Transverse colon (tissue), 4 donors: ENCODE data around the gene INSM1. TPM values are rescaled to one million over a fixed set of nuclear protein-coding genes. Genes with fewer than 3 reads are reported as not detected.

Source experiments
- DNase-seq: peaks from one replicate; pipeline ENCODE4 v3.0.0-alpha.2; 2019
- H3K27ac ChIP-seq, 4 donors: fragments of 200-600 bp; sonication (generic); 2 replicates each; pipeline ENCODE4 v1.5.1; 2016 to 2018; ENCODE audit warnings: inconsistent platforms in 4 of 4
- H3K27me3 ChIP-seq: fragments of 200-600 bp; sonication (generic); 2 replicates; pipeline ENCODE4 v1.5.1; 2017; ENCODE audit warnings: inconsistent platforms
- H3K36me3 ChIP-seq, 4 donors: fragments of 200-600 bp; sonication (generic); 2 replicates each; pipeline ENCODE4 v1.5.1; 2017 to 2019; ENCODE audit warnings: inconsistent platforms in 4 of 4
- H3K4me1 ChIP-seq, 4 donors: fragments of 200-600 bp; sonication (generic); 2 replicates each; pipeline ENCODE4 v1.5.1; 2017 to 2020; ENCODE audit warnings: inconsistent platforms in 4 of 4
- H3K4me3 ChIP-seq, 4 donors: fragments of 200-600 bp; sonication (generic); 1 replicate in 1 of 4; 2 replicates in 3 of 4; pipeline versions ENCODE4 v1.5.1 to v1.6.1; 2017 to 2019; ENCODE audit warnings: inconsistent platforms in 4 of 4
- H3K9me3 ChIP-seq, 2 donors: fragments of 200-600 bp; sonication (generic); 2 replicates each; pipeline ENCODE4 v1.5.1; 2017 to 2019; ENCODE audit warnings: inconsistent platforms in 2 of 2
- CTCF ChIP-seq, 5 experiments: fragments of 200-600 bp in 3 of 5; fragments of 450-650 bp in 2 of 5; sonication (generic) in 3 of 5; IDR thresholded peaks; 1 replicate in 2 of 5; 2 replicates in 3 of 5; pipeline ENCODE4 v1.5.1; 2016 to 2017; ENCODE audit warnings: antibody characterized with exemption in 5 of 5, inconsistent platforms in 3 of 5, mild to moderate bottlenecking in 2 of 5, moderate library complexity in 1 of 5
- EP300 ChIP-seq: sonication (generic); formaldehyde crosslinking; IDR thresholded peaks from one replicate; pipeline ENCODE4 v1.6.1; 2017; ENCODE audit warnings: antibody characterized with exemption, low read depth
- POLR2A ChIP-seq: fragments of 450-650 bp; IDR thresholded peaks from one replicate; pipeline ENCODE4 v1.6.1; 2016; ENCODE audit warnings: antibody characterized with exemption, mild to moderate bottlenecking, moderate library complexity
- POLR2AphosphoS5 ChIP-seq, 3 donors: sonication (generic); formaldehyde crosslinking; IDR thresholded peaks; one replicate each; pipeline ENCODE4 v1.6.1; 2016; ENCODE audit warnings: antibody characterized with exemption in 3 of 3
- WGBS, 2 donors: methylation state at CpG; one replicate each; pipeline ENCODE4 v1.1.5; 2018; ENCODE audit warnings: low coverage in 1 of 2; 5-methylcytosine and 5-hydroxymethylcytosine counted together
- in situ Hi-C, 4 donors: fragments of 200-750 bp; cut with MboI; loops; one replicate each; pipeline versions ENCODE4 v1.15.0 to v1.15.1; 2017; ENCODE audit warnings: low sequenced_read_pairs in 3 of 4, low pct_ligation_motif_present in 1 of 4, low pct_unique_long_range_greater_than_20kb in 1 of 4
- intact Hi-C: fragments of 100-400 bp; cut with DNase I; formaldehyde crosslinking; loops from one replicate; pipeline ENCODE4 v1.15.1; 2023; ENCODE audit warnings: low total_unique reads
- total RNA-seq, 4 donors: library from RNA; depleted of rRNA; stranded (reverse); fragments of >200 nt; gene quantifications; one replicate each; pipeline ENCODE4 v1.1.0, GENCODE V29; 2016

INSM1 gene
- total RNA-seq, 4 donors from 2014 or later = 0.60 to 3.0 (median 1.4) TPM

- H3K36me3 ChIP-seq = no peaks in the 10 kb centered on the region
Measured at GRCh38 chr20:20404633-20405032, 36.7 kb downstream of the INSM1 start.

GRCh38 chr20:20405623-20406022 is 37.7 kb downstream of the INSM1 start:
- intact Hi-C loops = no loop called here
- no peaks in the 10 kb centered on the region for H3K36me3 ChIP-seq
- H3K27me3 ChIP-seq = no peaks in the 10 kb centered on the region
- H3K4me3 ChIP-seq = no peak overlapping the region
- H3K27ac ChIP-seq = no peak overlapping the region
- WGBS, 2 donors = 89 to 100% methylated on average over 1 to 10 of the region's 10 CpGs
- DNase-seq = no peak
- no peaks in the 10 kb centered on the region for H3K4me1 ChIP-seq
- no peak for TF ChIP-seq EP300
- no peak for TF ChIP-seq POLR2A
- TF ChIP-seq CTCF (IDR thresholded peaks at IDR 0.05) = no peak
- TF ChIP-seq POLR2AphosphoS5 (IDR thresholded peaks at IDR 0.05) = no peak
- in situ Hi-C loops = no loop called here
- H3K9me3 ChIP-seq = no peaks in the 10 kb centered on the region

More at GRCh38 chr20:20404633-20405032, 36.7 kb downstream of the INSM1 start:
- Histone ChIP-seq H3K27me3 (no peaks in the 10 kb centered on the region), H3K9me3 (no peaks in the 10 kb centered on the region), H3K4me1 (peaks cover 0 to 8% (median 0%) of the 10 kb centered on the region in 4 donors), H3K27ac (no peak overlapping the region), H3K4me3 (no peak overlapping the region)
- intact Hi-C loops = no loop called here
- TF ChIP-seq CTCF (IDR thresholded peaks at IDR 0.05) (no peak), EP300 (no peak), POLR2A (no peak), POLR2AphosphoS5 (IDR thresholded peaks at IDR 0.05) (no peak)
- 80 to 98% methylated on average over 1 to 5 of the region's 5 CpGs for WGBS, 2 donors
- in situ Hi-C loops = no loop called here
- DNase-seq = no peak

- Histone ChIP-seq H3K27ac (no peak overlapping the region), H3K4me3 (no peak overlapping the region), H3K27me3 (no peaks in the 10 kb centered on the region), H3K4me1 (no peaks in the 10 kb centered on the region), H3K9me3 (no peaks in the 10 kb centered on the region), H3K36me3 (no peaks in the 10 kb centered on the region)
- no peak for DNase-seq
- WGBS, 2 donors = 85 to 100% methylated on average over 1 to 2 of the region's 2 CpGs
- in situ Hi-C loops (no loop called here), intact Hi-C loops (no loop called here)
- TF ChIP-seq POLR2A (no peak), CTCF (IDR thresholded peaks at IDR 0.05) (no peak), POLR2AphosphoS5 (IDR thresholded peaks at IDR 0.05) (no peak), EP300 (no peak)
Measured at GRCh38 chr20:20406306-20406705, 38.4 kb downstream of the INSM1 start.

GRCh38 chr20:20407891-20408805 is 40.2 kb downstream of the INSM1 start:
- Histone ChIP-seq H3K9me3 (no peaks in the 10 kb centered on the region), H3K36me3 (no peaks in the 10 kb centered on the region), H3K27me3 (no peaks in the 10 kb centered on the region), H3K4me3 (no peak overlapping the region), H3K4me1 (no peaks in the 10 kb centered on the region), H3K27ac (no peak overlapping the region)
- TF ChIP-seq EP300 = no peak
- WGBS, 2 donors = 67% methylated on average over 3 to 6 of the region's 6 CpGs
- in situ Hi-C loops (no loop called here), intact Hi-C loops (no loop called here)
- no peak for DNase-seq
